HepG2 (cell line): ENCODE data around the gene STAT1. TPM values are rescaled to one million over a fixed set of nuclear protein-coding genes. Genes with fewer than 3 reads are reported as not detected.

Experiments used
- AGO1 ChIP-seq: fragments of 200-400 bp; formaldehyde crosslinking; IDR thresholded peaks from 2 replicates; pipeline ENCODE4 v1.6.1; 2017; ENCODE audit warnings: mild to moderate bottlenecking, low read depth, low read length, moderate library complexity; ENCODE audit not compliant: poor library complexity, severe bottlenecking
- CEBPG ChIP-seq: IDR thresholded peaks from 2 replicates; pipeline ENCODE4 v1.6.1; 2016
- ERF ChIP-seq: IDR thresholded peaks from 2 replicates; pipeline ENCODE4 v1.6.1; 2018; ENCODE audit warnings: missing biosample characterization, missing genetic modification reagents
- MYNN ChIP-seq: sonication (generic); formaldehyde crosslinking; IDR thresholded peaks from 2 replicates; pipeline ENCODE4 v1.4.0; 2020; ENCODE audit warnings: mild to moderate bottlenecking, low read depth, missing genetic modification reagents
- NFE2L1 ChIP-seq: sonication (generic); formaldehyde crosslinking; IDR thresholded peaks from 2 replicates; pipeline ENCODE4 v1.4.0; 2020; ENCODE audit warnings: missing genetic modification reagents, mild to moderate bottlenecking, borderline replicate concordance
- PAXIP1 ChIP-seq: sonication (generic); formaldehyde crosslinking; conservative IDR thresholded peaks from 2 replicates; pipeline ENCODE4 v1.4.0; 2020; ENCODE audit warnings: mild to moderate bottlenecking, missing genetic modification reagents, moderate library complexity
- SKIL ChIP-seq: sonication (generic); formaldehyde crosslinking; IDR thresholded peaks from 2 replicates; pipeline ENCODE4 v1.8.0; 2022; ENCODE audit warnings: missing genetic modification reagents, mild to moderate bottlenecking, moderate library complexity, borderline replicate concordance
- SP2 ChIP-seq: sonication (generic); formaldehyde crosslinking; IDR thresholded peaks from 2 replicates; pipeline ENCODE4 v1.5.1; 2020; ENCODE audit warnings: mild to moderate bottlenecking, missing genetic modification reagents
- ZBTB39 ChIP-seq: sonication (generic); formaldehyde crosslinking; IDR thresholded peaks from 2 replicates; pipeline ENCODE4 v1.5.0; 2020; ENCODE audit warnings: missing genetic modification reagents
- polyA plus RNA-seq, 8 experiments: library from polyadenylated mRNA; depleted of rRNA in 3 of 8; stranded (reverse) in 7 of 8; unstranded in 1 of 8; fragments of >200 nt; fragmentation: Illumina TruSeq in 4 of 8; extraction: Trizol in 4 of 8; gene quantifications; 2 replicates each; pipeline versions ENCODE4 v1.2.1 to v1.2.3, GENCODE V29; 2011 to 2016; ENCODE audit warnings: low read depth in 4 of 8, missing spikeins in 1 of 8, mixed read lengths in 1 of 8; ENCODE audit not compliant: insufficient read depth in 1 of 8
- total RNA-seq, 5 experiments: library from RNA; depleted of rRNA; stranded (reverse); fragments of >200 nt; fragmentation: Illumina TruSeq; extraction: Trizol; gene quantifications; 2 replicates each; pipeline ENCODE4 v1.2.3, GENCODE V29; 2016; ENCODE audit warnings: low read depth in 1 of 5
- TF ChIP-seq, protein P1 (sequence below): sonication (generic); formaldehyde crosslinking; IDR thresholded peaks from 2 replicates; pipeline ENCODE4 v1.8.1; 2022; ENCODE audit warnings: mild to moderate bottlenecking, missing genetic modification reagents

Gene STAT1
- total and polyA plus RNA-seq, 2 of the 13 experiments (the other 11 are each of a cell fraction or from before 2014, with no cell fraction given): 21.8 to 59.6 TPM

DNA sequence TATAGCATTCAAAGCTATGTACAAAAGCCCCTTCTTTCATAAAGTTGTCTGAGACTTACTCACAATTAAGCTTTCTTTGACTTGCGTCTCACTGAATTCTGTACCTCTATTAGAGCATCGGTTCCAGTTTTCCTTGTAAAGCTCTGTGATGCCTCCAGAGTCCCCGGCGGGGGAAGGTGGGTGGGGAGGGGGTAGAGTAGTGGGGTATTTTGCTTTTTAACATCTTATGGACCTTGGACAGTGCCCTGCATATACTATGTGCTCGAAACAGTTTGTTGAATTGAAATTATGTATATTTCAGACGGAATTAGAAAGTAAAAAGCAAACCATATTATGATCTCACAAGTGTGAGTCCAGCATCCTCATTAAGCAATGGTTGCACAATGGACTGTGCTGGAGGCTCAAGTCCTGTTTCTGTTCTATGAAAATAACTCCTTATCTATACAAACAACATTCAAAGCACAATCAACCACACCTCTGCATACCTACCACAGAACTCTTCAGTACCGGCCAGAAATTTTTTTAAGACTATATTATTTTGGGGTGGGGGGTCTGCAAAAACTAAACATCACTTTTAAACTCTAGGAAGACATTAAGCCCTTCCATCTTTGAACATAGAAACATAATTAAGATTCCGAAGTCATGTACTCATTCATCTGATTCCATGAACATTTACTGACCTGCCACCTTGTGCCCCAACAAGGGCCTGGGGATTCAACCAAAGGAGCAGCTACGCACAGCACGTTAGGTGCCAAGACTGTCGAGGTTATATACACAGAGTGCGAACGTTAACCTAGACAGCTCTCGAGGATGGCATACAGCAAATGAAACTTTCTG lies 908 bp downstream of the STAT1 start (continued):
- TF ChIP-seq, protein P1, sequence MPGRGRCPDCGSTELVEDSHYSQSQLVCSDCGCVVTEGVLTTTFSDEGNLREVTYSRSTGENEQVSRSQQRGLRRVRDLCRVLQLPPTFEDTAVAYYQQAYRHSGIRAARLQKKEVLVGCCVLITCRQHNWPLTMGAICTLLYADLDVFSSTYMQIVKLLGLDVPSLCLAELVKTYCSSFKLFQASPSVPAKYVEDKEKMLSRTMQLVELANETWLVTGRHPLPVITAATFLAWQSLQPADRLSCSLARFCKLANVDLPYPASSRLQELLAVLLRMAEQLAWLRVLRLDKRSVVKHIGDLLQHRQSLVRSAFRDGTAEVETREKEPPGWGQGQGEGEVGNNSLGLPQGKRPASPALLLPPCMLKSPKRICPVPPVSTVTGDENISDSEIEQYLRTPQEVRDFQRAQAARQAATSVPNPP (CRISPR knock-in tag): no peak
- TF ChIP-seq CEBPG (CRISPR knock-in tag) (peak; percentile 89), SKIL (CRISPR knock-in tag) (0 out of 2 replicates have a peak, but pooled peaks have one; percentile 3), ZBTB39 (CRISPR knock-in tag) (0 out of 2 replicates have a peak, but pooled peaks have one; percentile 15), AGO1 (no peak), ERF (CRISPR knock-in tag) (no peak), PAXIP1 (CRISPR knock-in tag) (no peak), SP2 (CRISPR knock-in tag) (no peak), NFE2L1 (CRISPR knock-in tag) (no peak), MYNN (CRISPR knock-in tag) (no peak)
- TF ChIP-seq, all 625 proteins: peak for 7
